Measurements from ENCODE around the gene TBCA.

- TF ChIP-seq CTCF (IDR thresholded peaks at IDR 0.05) (no peak), POLR2A (IDR thresholded peaks at IDR 0.05) (no peak)
Measured at GRCh38 chr5:77806213-77806843, 30.2 kb upstream of the TBCA start.
